Left lobe of liver (tissue), 2 donors: Measurements from ENCODE around the gene ARID2. TPM values are rescaled to one million over a fixed set of nuclear protein-coding genes. Genes with fewer than 3 reads are reported as not detected.

Source experiments
- ATAC-seq: fragments of 200-7000 bp; cut with Tn5 transposase; one replicate; pipeline ENCODE4 v1.9.1; 2020; ENCODE audit warnings: mild to moderate bottlenecking, moderate library complexity
- DNase-seq: peaks from one replicate; pipeline ENCODE4 v3.0.0-alpha.2; 2020; ENCODE audit warnings: low spot score
- total RNA-seq: library from RNA; stranded (reverse); gene quantifications from one replicate; pipeline ENCODE4 v1.2.1, GENCODE V29; 2021
- donor health status: DM: no; HTN: no; CAD: no; lungs with moderate emphysema.
- donor health status: DM: no; HTN: yes; CAD: no.

Gene ARID2, protein sequence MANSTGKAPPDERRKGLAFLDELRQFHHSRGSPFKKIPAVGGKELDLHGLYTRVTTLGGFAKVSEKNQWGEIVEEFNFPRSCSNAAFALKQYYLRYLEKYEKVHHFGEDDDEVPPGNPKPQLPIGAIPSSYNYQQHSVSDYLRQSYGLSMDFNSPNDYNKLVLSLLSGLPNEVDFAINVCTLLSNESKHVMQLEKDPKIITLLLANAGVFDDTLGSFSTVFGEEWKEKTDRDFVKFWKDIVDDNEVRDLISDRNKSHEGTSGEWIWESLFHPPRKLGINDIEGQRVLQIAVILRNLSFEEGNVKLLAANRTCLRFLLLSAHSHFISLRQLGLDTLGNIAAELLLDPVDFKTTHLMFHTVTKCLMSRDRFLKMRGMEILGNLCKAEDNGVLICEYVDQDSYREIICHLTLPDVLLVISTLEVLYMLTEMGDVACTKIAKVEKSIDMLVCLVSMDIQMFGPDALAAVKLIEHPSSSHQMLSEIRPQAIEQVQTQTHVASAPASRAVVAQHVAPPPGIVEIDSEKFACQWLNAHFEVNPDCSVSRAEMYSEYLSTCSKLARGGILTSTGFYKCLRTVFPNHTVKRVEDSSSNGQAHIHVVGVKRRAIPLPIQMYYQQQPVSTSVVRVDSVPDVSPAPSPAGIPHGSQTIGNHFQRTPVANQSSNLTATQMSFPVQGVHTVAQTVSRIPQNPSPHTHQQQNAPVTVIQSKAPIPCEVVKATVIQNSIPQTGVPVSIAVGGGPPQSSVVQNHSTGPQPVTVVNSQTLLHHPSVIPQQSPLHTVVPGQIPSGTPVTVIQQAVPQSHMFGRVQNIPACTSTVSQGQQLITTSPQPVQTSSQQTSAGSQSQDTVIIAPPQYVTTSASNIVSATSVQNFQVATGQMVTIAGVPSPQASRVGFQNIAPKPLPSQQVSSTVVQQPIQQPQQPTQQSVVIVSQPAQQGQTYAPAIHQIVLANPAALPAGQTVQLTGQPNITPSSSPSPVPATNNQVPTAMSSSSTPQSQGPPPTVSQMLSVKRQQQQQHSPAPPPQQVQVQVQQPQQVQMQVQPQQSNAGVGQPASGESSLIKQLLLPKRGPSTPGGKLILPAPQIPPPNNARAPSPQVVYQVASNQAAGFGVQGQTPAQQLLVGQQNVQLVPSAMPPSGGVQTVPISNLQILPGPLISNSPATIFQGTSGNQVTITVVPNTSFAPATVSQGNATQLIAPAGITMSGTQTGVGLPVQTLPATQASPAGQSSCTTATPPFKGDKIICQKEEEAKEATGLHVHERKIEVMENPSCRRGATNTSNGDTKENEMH (N-terminal part only)
- 9.4 TPM for total RNA-seq

DNA sequence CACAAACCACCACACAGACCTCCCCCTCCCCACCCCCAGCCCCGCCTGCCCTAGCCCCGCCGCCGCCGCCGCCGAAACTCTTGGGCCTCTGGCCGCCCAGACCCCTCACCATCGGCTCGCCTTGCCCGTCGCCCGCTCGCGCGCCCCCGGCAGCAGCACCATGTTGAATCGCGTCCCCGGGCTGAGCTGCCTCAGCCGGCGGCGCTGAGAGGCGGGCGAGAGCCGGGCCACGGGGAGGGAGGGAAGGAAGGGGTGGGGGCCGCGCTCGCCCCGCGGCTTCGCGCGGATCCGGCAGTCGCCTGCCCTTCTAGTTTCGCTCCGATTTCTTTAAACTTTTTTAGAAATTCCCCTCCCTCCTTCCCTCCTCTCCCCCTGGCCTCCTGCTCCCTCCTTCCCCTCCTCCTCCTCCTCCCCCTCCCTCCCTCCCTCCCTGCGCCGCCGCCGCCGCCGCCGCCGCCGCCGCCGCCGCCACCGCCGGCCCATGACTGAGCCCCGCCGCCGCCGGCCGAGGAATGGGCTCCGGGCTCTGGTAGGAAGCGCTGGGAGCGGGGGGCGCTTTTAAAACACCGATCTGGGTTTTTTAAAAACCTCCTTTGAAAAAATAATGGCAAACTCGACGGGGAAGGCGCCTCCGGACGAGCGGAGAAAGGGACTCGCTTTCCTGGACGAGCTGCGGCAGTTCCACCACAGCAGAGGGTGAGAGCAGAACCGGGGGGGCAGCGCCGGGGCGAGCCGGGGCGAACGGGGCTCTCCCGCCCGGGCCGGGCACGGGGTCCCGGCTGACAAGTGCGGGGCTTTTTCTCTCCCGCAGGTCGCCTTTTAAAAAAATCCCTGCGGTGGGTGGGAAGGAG lies at the start of gene ARID2:
ARID2 (plus strand) TSS at position 474 of the 851 bp plus-strand sequence; CDS start at position 605, 131 bp downstream.
- DNase-seq: peak; percentile 78
- ATAC-seq: peak; percentile 36

DNA sequence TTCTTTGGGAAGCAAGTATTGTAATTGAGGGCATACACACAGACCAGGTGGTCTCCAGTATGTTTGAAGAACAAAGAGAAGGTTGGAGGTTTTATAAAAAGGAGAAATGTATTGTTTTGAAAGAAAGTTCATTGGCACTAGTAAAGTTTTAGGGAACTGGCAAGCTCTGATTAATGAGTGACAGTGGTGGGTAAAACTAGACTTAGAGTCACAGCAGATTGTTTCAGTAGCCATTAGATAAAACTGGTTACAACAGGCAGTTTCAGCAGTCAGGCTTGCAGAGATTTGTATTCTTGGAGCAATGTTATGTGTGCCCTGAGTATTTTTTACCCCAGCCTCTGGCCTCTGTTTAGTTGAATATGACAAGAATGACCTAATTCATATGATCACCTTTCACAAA lies 49.1 kb upstream of the ARID2 start:
- DNase-seq (no peak), ATAC-seq (no peak)

DNA sequence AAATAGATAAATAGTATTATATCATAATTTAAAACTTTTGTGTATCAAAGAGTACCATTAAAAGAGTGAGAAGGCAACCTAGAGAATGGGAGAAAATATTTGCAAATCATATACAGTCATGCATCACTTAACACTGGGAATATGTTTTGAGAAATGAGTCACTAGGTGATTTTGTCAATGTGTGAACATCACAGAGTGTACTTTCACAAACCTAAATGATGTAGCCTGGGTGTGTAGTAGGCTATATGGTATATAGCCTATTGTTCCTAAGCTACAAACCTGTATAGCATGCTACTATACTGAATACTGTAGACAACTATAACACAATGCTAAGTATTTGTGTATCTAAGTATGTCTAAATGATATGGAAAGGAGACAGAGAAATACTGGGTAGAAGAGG lies 48.0 kb upstream of the ARID2 start:
- no peak for ATAC-seq
- no peak for DNase-seq

DNA sequence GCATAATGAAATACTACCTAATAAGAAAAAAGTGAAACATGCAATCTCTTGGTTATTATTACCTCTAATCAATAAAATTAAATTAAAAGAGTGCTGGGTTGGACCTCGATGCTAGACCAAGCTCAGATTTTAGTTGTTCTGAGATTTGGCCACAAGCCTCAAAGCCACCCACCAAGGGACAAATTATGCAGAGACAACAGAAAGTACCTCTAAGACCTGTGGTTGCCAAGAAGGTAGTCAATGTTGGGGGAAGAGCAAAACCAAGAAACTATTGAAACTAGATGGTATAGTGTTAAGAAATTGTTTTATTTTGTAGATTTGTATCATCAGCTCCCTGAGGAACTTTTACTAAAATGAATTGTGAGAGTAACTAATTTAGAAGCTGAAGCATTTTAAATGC lies 43.8 kb upstream of the ARID2 start:
- DNase-seq: no peak
- ATAC-seq: no peak

DNA sequence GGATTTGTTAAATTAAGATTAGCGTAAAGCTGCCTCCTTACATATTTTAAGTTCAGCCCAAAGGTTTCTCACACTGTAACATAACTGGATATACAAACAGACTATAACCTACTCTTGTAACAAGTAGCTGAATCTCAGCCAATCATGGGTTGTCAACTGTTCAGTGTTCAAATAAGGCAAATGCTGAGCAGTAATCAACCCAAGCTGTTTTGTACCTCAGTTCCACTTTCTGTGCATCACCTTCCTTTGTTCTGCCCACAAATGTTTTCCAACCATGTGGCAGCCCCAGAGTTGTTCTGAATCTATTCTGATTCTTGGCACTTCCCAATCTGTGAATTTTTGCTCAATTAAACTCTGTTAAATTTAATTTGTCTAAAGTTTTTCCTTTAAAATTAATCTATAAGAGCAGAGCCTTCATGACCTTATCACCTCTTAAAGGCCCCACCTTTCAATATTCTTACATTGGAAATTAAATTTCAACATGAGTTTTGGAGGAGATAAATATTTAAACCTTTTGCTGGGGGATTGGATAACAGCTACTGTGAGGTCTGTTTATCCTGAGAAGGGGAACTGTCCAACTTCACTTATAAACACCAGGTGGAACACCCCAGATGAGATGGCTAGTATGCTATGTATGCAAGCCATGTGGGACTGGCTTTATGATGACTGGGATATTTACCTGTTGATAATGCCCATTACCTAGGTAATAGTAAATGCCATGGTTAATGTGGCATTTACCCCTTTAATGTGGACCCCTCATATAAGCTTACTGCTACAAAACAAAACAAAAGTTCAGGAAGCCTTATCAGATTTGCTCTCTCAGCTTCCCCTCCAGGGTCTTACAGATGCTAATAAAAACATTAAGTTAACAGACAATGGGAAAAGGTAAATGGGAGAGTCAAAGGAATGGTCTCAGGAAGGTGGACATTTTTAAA lies 42.2 kb upstream of the ARID2 start:
- no peak for ATAC-seq
- no peak for DNase-seq

DNA sequence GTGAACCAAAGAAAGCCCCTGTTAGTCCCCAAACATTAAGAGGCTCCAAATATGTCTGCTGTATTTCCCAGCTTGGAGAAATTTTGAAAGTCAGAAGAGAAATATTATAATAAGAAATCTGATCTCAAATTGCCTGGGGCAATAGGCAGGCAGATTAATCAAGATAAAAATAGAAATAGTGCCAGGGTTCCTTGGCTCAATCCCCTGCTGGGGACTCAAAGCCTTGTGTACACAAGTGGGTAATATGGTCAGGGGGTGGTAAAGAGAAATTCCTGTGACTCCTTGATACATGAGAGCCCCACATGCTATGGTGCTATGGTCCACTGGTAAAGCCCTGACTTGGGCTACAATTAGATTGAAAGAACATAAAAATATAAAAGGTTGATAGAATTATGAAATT lies 41.3 kb upstream of the ARID2 start:
- no peak for ATAC-seq
- no peak for DNase-seq

DNA sequence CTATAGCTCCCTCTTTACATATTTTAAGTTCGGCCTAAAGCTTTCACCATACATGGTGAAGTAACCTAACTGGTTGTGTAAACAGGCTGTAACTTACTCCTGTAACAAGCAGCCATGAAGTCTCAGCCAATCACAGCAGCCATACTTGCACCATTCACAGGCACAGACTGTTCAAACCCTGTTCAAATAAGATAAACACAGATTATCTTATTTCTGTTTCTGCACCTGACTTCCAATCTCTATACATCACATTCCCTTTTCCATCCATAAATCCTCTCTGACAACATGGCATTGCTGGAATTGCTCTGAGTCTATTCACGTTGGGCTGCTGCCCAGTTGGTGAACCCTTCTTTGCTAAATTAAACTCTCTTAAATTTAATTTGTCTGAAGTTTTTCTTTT lies 34.5 kb upstream of the ARID2 start:
- ATAC-seq: no peak
- DNase-seq: no peak

DNA sequence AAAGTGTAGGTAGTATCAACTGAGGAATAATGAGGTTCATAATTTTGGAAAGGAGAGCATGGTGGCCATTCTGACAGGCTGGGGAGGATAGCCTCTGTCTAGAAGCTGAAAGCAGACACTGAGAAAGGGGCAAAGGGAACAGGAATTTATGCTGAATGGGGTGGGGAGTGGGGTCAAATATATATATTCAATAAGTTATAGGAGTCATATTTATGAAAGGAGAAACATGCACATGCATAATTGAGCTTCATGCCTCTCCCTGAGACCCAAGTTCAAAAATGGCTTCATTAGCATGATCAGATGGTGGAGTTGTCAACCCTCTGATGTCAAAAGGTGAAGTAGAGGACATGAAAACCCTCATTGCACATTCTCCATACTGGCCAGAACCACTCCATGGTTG lies 33.9 kb upstream of the ARID2 start:
- ATAC-seq (no peak), DNase-seq (no peak)

DNA sequence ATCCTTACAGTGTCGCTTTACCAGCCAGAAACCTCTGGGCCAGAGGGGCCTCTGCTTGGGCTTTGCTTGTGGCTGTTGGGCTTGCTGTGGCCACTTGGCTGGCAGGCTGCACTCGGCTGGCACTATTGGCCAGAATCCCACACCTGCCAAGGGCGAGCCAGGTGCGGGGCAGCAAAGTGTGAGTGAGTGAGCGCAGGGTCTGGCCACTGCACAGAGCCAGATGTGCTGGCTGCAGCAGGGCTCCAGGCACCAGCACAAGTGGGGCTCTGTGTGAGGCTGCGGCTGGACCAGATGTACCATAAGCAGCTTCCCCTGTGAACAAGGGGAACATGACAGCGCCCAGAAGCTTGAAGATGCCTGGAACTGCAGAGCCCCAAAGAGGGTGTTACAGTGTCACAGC lies 33.5 kb upstream of the ARID2 start:
- ATAC-seq (no peak), DNase-seq (no peak)

DNA sequence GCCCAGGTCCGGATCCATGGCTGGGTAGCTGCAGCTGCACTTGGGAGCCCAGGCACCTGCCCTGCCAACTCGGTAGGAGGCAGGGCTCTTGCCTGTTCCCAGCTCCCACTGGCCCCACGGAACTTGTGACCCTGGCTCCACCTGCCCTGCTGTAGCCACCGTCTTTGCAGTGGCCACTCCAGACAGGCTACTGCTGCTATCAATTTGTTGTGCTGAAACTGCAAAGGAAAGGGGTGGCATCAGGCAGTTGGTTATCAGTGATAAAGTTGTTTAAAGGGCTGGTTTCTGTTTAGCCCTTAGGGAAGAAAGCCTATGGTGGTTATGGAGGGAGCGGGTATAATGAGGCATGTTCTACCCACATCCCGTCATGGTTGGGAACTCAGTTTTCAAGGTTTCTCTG lies 32.1 kb upstream of the ARID2 start:
- ATAC-seq: no peak
- DNase-seq: no peak

DNA sequence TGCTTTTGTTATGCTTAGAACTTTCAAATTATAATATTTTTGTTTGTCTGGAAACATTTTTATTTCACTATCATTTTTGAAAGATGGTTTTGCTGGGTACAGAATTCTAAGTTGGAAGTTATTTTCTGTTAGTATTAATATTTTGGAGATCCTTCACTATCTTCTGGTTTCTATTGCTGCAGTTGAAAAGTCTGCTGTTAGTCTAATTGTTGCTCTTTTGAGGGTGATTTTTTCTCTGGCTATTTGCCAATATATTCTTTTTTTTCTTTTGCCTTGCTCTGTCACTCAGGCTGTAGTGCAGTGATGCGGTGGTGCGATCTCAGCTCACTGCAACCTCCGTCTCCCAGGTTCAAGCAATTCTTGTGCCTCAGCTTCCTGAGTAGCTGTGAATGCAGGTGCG lies 28.2 kb upstream of the ARID2 start:
- DNase-seq (no peak), ATAC-seq (no peak)

DNA sequence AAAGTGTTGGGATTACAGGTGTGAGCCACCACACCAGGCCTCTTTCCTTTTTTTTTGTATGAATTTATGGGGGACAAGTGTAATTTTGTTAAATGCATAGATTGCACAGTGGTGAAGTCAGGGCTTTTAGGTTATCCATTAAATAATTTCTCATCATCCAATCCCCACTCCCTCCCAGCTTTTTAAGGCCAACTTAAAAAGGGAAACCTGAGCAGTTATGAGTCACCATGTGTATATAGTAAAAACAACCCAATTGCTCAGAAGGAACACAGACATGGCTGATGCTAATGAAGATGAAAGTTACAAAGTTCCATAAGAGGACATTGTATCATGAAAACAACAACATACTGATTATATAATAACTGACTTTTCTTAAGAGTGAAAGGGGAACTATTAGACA lies 25.6 kb upstream of the ARID2 start:
- ATAC-seq (no peak), DNase-seq (no peak)

DNA sequence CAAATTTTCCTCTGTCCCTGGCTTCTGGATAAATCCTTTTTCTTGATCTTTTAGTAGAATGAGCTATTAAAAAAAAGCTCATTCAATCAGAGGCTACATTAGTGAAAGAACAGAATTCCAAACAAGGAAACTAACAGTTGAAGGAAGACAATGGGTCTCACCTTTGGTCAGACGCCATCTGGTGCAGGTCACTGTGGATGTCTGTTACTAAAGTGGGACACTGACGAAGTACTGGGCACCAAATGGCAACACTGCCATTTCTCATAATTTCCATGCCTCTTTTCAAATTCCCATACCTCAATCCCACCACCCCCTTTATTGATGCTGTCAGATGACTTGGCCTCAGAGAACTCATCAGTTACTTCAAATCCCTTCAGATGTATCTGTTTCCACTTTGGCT lies 24.5 kb upstream of the ARID2 start:
- ATAC-seq: no peak

DNA sequence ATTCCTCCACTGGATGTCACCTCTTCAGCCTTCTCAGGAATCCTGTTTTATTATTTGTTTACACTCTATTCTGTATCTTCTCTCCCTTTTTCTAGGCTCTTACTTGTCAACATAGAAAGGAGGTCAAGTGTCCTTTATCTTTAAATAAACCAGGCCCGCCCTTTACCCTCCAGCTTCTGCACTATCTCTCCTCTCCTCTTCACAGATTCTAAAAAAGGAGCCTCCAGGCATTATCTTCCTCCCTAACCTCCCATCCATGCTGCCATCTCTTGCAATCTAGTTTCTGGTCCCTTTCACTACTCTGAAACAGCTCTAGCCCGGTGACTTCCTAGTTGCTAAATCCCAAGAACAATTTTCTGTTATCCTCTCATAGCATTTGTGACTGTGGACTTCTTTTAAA lies 24.1 kb upstream of the ARID2 start:
- no peak for ATAC-seq

More for the DNA sequence above, 24.5 kb upstream of the ARID2 start:
- no peak for DNase-seq

DNA sequence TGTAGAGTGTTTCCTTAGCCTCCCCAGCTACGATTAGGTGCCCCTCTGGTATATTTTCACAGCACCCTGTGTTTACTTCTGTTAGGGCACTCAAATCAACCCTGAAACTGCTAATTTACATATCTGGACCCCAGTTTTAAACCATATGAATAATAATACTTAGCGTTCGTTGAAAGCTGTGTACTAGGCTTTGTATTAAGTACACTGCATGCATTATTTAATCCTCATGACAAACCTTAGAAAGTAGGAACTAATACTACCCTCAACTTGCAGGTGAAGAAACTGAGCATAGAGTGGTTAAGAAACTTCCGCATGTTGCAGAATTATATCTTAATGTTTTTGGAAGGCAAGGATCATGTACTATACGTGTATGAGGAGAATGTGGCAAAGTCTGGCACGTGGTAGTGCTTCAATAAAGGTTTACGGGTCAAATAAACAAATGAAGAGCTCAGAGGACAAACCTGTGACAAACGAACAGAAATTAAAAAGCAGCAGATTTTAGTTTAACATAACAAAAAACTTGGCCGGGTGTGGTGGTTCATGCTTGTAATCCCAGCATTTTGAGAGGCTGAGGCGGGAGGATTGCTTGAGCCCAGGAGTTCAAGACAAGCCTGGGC lies 22.2 kb upstream of the ARID2 start:
- no peak for DNase-seq
- ATAC-seq: peak; percentile 66

More for the DNA sequence above, 24.1 kb upstream of the ARID2 start:
- DNase-seq: no peak

DNA sequence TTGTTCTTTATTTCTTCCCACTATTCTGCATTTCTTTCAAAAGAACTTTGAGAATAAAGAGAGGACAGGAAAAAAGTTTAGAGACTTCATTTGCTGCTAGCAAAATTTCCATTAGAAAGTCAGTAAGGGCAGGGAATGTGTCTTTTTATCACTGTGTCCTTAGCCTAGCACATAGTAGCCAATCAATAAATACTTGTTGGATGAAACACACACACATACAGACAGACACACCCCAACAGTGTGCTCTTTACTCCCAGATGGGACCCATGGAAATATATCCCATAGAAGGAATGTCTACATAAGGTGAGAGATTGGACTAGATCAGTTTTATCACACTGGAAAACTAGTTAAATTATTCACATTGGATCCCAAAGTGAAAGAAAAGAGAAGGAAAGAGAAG lies 21.1 kb upstream of the ARID2 start:
- peak; percentile 30 for ATAC-seq
- DNase-seq: no peak

DNA sequence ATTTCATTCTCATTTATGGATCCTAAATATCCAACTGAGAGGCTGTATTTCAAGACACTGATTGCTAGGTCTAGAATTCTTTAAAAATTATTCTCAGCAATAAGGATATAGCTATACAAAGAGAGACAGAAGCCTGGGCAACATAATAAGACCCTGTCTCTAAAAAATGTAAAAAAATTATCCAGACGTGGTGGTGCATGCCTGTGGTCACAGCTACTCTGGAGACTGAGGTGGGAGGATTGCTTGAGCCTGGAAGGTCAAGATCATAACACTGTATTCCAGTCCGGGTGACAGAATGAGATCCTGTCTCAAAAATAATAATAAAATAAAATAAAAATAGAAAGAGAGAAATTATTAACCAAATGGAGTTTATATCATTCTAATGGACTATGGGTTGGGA lies 20.6 kb upstream of the ARID2 start:
- DNase-seq (no peak), ATAC-seq (no peak)

DNA sequence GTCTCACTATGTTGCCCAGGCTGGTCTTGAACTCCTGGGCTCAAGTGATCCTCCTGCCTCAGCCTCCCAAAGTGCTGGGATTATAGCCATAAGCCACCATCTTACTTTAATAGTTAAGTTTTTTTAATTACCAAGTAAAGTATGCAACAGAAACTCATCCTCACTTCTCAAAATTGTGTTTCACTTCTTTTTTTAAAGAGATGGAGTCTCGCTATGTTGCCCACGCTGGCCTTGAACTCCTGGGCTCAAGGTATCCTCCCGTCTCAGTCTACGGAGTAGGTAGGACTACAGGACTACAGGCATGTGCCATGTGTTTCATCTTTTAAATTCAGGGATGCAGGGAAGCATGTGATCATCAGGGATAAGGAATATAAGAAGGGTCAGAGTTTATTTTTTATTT lies 17.2 kb upstream of the ARID2 start:
- ATAC-seq (no peak), DNase-seq (no peak)

DNA sequence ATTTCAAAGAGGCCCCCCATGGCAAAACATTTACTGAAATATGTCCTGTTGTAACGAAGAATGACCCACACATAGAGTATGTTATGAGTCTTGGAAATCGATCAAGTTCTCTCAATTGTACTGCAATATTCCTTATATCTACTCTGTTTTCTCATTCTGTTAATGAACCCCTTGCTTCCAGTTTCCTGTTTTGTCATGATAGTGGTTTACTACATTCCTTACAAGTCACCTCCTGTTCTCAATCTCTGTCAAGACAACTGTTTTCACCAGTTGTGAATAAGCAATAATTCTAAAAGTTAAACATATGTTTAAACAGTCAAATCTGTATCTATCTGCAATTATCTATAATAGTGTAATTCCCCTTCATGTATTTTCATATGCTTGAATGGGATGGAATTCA lies 16.4 kb upstream of the ARID2 start:
- ATAC-seq: no peak
- no peak for DNase-seq
